Ishikawa (cell line): ENCODE data around the gene CTTNBP2.

ENCODE experiments used
- CEBPB ChIP-seq: IDR thresholded peaks from 2 replicates; pipeline ENCODE4 v1.6.1; 2012
- EGR1 ChIP-seq: IDR thresholded peaks from 2 replicates; pipeline ENCODE4 v1.6.1; 2012
- EP300 ChIP-seq: IDR thresholded peaks from 2 replicates; pipeline ENCODE4 v1.6.1; 2012; ENCODE audit warnings: borderline replicate concordance
- NFIC ChIP-seq: IDR thresholded peaks from 2 replicates; pipeline ENCODE4 v1.6.1; 2012
- RAD21 ChIP-seq: IDR thresholded peaks from 2 replicates; pipeline ENCODE4 v1.6.1; 2012; ENCODE audit warnings: low read depth
- TAF1 ChIP-seq: IDR thresholded peaks from 2 replicates; pipeline ENCODE4 v1.6.1; 2012; ENCODE audit warnings: low read depth, mild to moderate bottlenecking
- TCF12 ChIP-seq: IDR thresholded peaks from 2 replicates; pipeline ENCODE4 v1.6.1; 2012; ENCODE audit warnings: low read depth
- TEAD4 ChIP-seq: IDR thresholded peaks from 2 replicates; pipeline ENCODE4 v1.6.1; 2012
- USF1 ChIP-seq: IDR thresholded peaks from 2 replicates; pipeline ENCODE4 v1.6.1; 2012
- TF ChIP-seq, protein P1 (sequence below): IDR thresholded peaks from 2 replicates; pipeline ENCODE4 v1.6.1; 2012

DNA sequence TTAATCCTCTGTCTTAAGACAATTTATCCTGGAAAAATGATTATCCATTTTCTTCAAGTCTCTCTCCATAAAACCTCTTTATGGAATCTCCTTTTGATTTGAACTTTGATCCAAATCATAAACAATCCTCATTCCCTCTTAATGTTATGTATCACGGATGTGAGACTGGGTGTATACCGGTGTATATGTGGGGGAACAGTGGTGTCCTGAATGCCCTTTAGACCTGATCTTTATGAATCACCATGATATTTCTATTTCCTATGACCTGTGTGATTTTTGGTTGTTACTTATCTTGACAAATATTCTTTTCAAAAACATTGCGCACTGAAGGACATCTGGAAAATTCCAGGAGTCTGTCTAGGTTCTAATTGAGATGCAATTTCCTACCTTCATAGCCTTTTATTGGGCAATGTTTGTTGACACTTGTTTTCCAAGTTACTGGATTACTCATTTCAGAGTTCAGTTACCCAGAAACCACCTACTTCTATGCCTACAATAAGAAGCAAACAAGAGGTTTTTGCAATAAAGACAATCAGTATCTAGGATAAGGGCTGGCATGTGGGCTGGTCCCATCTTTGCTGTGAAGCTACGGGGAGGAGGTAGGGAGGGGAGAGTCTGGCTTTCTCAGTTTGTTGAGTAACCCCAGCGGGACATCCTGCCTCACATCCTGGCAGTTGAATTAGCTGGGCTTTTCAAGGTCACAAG, 190.4 kb downstream of the CTTNBP2 start:
- TF ChIP-seq EGR1 (no peak), RAD21 (no peak), EP300 (no peak), TAF1 (no peak), USF1 (no peak), CEBPB (no peak), TEAD4 (no peak), TCF12 (no peak), NFIC (no peak)
- TF ChIP-seq, protein P1, sequence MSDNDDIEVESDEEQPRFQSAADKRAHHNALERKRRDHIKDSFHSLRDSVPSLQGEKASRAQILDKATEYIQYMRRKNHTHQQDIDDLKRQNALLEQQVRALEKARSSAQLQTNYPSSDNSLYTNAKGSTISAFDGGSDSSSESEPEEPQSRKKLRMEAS = no peak
